GM10266 (cell line): Measurements from ENCODE around the gene RASSF7.

Experiments
- DNase-seq: peaks from one replicate; pipeline ENCODE4 v3.0.0; 2012; ENCODE audit errors: extremely low spot score
- CTCF ChIP-seq: IDR thresholded peaks from 2 replicates; pipeline ENCODE4 v1.5.1; 2012; ENCODE audit warnings: mild to moderate bottlenecking, low read depth; ENCODE audit not compliant: control insufficient read depth, insufficient read depth; ENCODE audit errors: missing control alignments

The RASSF7 gene

GRCh38 chr11:596374-596773 lies 35.6 kb downstream of the RASSF7 start:
- no peak for DNase-seq
- no peak for TF ChIP-seq CTCF

GRCh38 chr11:597166-597725 lies 36.5 kb downstream of the RASSF7 start:
- no peak for DNase-seq
- TF ChIP-seq CTCF: peak; percentile 31

GRCh38 chr11:598005-598680 lies 37.4 kb downstream of the RASSF7 start:
- TF ChIP-seq CTCF: no peak

GRCh38 chr11:601573-602245 lies 40.9 kb downstream of the RASSF7 start:
- no peak for DNase-seq
- TF ChIP-seq CTCF: no peak

More at GRCh38 chr11:598005-598680, 37.4 kb downstream of the RASSF7 start:
- no peak for DNase-seq

GRCh38 chr11:603154-603553 lies 42.4 kb downstream of the RASSF7 start:
- no peak for TF ChIP-seq CTCF
- no peak for DNase-seq

GRCh38 chr11:605286-606129 lies 44.7 kb downstream of the RASSF7 start:
- no peak for DNase-seq
- TF ChIP-seq CTCF: no peak
